CD8-positive, alpha-beta memory T cell (primary cell): ENCODE data around the gene NDUFB10. TPM values are rescaled to one million over a fixed set of nuclear protein-coding genes. Genes with fewer than 3 reads are reported as not detected.
A peak's percentile ranks its signal among the peaks of the same experiment; 100 is the strongest.
"Not testable (repeated sequence)": the region's sequence is repeated elsewhere in the genome, so short reads cannot be mapped to it uniquely, and the experiment has no call there.

ENCODE experiments used
- CTCF ChIA-PET: fragments of 350-600 bp; sonication (Branson Sonifier 250); formaldehyde crosslinking; loops from one replicate; lab custom pipeline; 2021; ENCODE audit warnings: antibody characterized with exemption; lab: Charles Lee
- POLR2A ChIA-PET: fragments of 350-600 bp; sonication (Branson Sonifier 250); formaldehyde crosslinking; loops from one replicate; lab custom pipeline; 2021; ENCODE audit warnings: antibody characterized with exemption; lab: Charles Lee
- DNase-seq, 5 donors: peaks; one replicate each; pipeline versions ENCODE4 v3.0.0 to v3.0.0-alpha.2; 2020 to 2022; ENCODE audit warnings: mixed read lengths in 1 of 5
- H3K27ac ChIP-seq: one replicate; pipeline ENCODE4 v1.7.0; 2013; ENCODE audit warnings: low read depth, mild to moderate bottlenecking, low read length, moderate library complexity
- H3K27me3 ChIP-seq: 2 replicates; pipeline ENCODE4 v1.7.0; 2013; ENCODE audit warnings: low read length, mild to moderate bottlenecking; ENCODE audit not compliant: insufficient read depth, poor library complexity, severe bottlenecking
- H3K36me3 ChIP-seq: 2 replicates; pipeline ENCODE4 v1.7.0; 2013; ENCODE audit warnings: mild to moderate bottlenecking, low read length, moderate library complexity; ENCODE audit not compliant: insufficient read depth
- H3K4me1 ChIP-seq: 2 replicates; pipeline ENCODE4 v1.7.0; 2013; ENCODE audit warnings: mild to moderate bottlenecking, low read length, moderate library complexity; ENCODE audit not compliant: insufficient read depth
- H3K4me3 ChIP-seq: 2 replicates; pipeline ENCODE4 v1.7.0; 2013; ENCODE audit warnings: mild to moderate bottlenecking, low read length
- H3K9me3 ChIP-seq: 2 replicates; pipeline ENCODE4 v1.7.0; 2013; ENCODE audit warnings: mild to moderate bottlenecking, low read length
- H3K27ac Mint-ChIP-seq, 8 donors: one replicate each; pipeline ENCODE4 v1.8.0; 2020 to 2021; ENCODE audit warnings: mixed read lengths in 8 of 8, mild to moderate bottlenecking in 6 of 8, inconsistent platforms in 3 of 8, moderate library complexity in 3 of 8
- H3K27me3 Mint-ChIP-seq, 2 donors: one replicate each; pipeline ENCODE4 v1.8.0; 2020 to 2021; ENCODE audit warnings: mixed read lengths in 2 of 2, mild to moderate bottlenecking in 1 of 2, moderate library complexity in 1 of 2
- H3K36me3 Mint-ChIP-seq, 3 donors: one replicate each; pipeline ENCODE4 v1.8.0; 2020 to 2021; ENCODE audit warnings: mixed read lengths in 3 of 3, inconsistent platforms in 1 of 3, mild to moderate bottlenecking in 1 of 3
- H3K4me1 Mint-ChIP-seq, 3 donors: one replicate each; pipeline ENCODE4 v1.8.0; 2020 to 2021; ENCODE audit warnings: mixed read lengths in 3 of 3, inconsistent platforms in 1 of 3, mild to moderate bottlenecking in 1 of 3
- H3K4me3 Mint-ChIP-seq, 7 donors: one replicate each; pipeline ENCODE4 v1.8.0; 2020 to 2021; ENCODE audit warnings: mixed read lengths in 7 of 7, mild to moderate bottlenecking in 6 of 7, moderate library complexity in 4 of 7, inconsistent platforms in 2 of 7
- H3K9me3 Mint-ChIP-seq, 5 donors: one replicate each; pipeline ENCODE4 v1.8.0; 2020 to 2022; ENCODE audit warnings: mixed read lengths in 5 of 5, mild to moderate bottlenecking in 3 of 5, moderate library complexity in 2 of 5, inconsistent platforms in 1 of 5
- polyA plus RNA-seq: library from polyadenylated mRNA; unstranded; fragments of 300-500 nt; fragmentation: Illumina TruSeq; gene quantifications from one replicate; pipeline ENCODE4 v1.2.3, GENCODE V29; 2021
- total RNA-seq, 2 experiments: library from RNA; stranded (reverse); gene quantifications; one replicate each; pipeline ENCODE4 v1.2.3, GENCODE V29; 2021

The NDUFB10 gene
- total and polyA plus RNA-seq, 3 experiments from 2014 or later, result 150 to 236 (median 152) TPM

- no peak overlapping the region for H3K27ac ChIP-seq
- no peaks in the 10 kb centered on the region for H3K36me3 ChIP-seq
- no peaks in the 10 kb centered on the region for H3K27me3 Mint-ChIP-seq
- peaks cover 6 to 18% (median 7%) of the 10 kb centered on the region in 3 donors for H3K4me1 Mint-ChIP-seq
- CTCF ChIA-PET, result interaction anchor here (0.5 to 2.2 kb wide), 2 partner anchors 11 to 1203 kb away, joined by 3 to 7 read pairs; partner anchors contain the start of gene NDUFB10
- H3K36me3 Mint-ChIP-seq, result peaks cover 0 to 4% (median 0%) of the 10 kb centered on the region in 3 donors
- no peak for DNase-seq
- no peak overlapping the region for H3K4me3 Mint-ChIP-seq
- H3K27me3 ChIP-seq, result no peaks in the 10 kb centered on the region
- H3K4me1 ChIP-seq, result peaks cover 11% of the 10 kb centered on the region
- H3K9me3 ChIP-seq, result no peaks in the 10 kb centered on the region
- H3K27ac Mint-ChIP-seq, result peak overlapping the region in 1 of 8 donors; percentile 29
- POLR2A ChIA-PET, result no interaction called here
- no peaks in the 10 kb centered on the region for H3K9me3 Mint-ChIP-seq
- no peak overlapping the region for H3K4me3 ChIP-seq
Observed at GRCh38 chr16:1946495-1947368, 12.6 kb upstream of the NDUFB10 start.

DNA sequence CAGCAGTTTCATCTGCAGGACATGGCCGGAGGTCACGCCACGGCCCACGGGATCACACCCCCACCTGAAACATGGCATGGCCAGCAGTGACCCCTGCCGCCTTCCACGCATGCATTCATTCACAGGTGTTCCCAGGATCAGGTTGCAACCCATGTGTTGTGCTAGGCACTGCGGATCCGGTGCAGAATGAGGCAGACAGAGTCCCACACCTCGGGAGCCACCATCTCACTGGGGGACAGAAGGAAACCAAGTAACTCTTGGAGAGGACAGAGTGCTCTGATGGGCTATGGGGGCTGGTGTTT is 12.0 kb upstream of the NDUFB10 start:
- Mint-ChIP-seq H3K27ac (no peak overlapping the region), H3K27me3 (no peaks in the 10 kb centered on the region), H3K4me1 (peaks cover 1 to 12% (median 5%) of the 10 kb centered on the region in 3 donors), H3K36me3 (peaks cover 0 to 4% (median 0%) of the 10 kb centered on the region in 3 donors), H3K9me3 (no peaks in the 10 kb centered on the region), H3K4me3 (no peak overlapping the region)
- Histone ChIP-seq H3K27me3 (no peaks in the 10 kb centered on the region), H3K27ac (no peak overlapping the region), H3K9me3 (no peaks in the 10 kb centered on the region), H3K36me3 (no peaks in the 10 kb centered on the region), H3K4me1 (peaks cover 5% of the 10 kb centered on the region), H3K4me3 (no peak overlapping the region)
- ChIA-PET CTCF (interaction anchor here (2.2 kb wide), 1 partner anchor 11 kb away, joined by 7 read pairs; the partner anchor contains the start of gene NDUFB10), POLR2A (no interaction called here)
- no peak for DNase-seq

DNA sequence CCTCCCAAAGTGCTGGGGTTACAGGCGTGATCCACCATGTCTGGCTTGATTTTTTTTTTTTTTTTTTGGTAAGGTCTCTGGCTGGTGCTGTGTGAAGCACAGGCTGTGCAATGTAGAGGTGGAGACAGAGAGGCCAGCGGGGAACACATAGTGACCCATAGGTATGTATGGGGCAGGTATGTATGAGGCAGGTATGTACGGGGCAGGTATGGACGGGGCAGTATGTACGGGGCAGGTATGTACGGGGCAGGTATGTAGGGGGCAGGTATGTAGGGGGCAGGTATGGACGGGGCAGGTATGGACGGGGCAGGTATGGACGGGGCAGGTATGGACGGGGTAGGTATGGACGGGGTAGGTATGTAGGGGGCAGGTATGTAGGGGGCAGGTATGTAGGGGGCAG is 9.8 kb upstream of the NDUFB10 start:
- Mint-ChIP-seq H3K27ac (no peak overlapping the region), H3K36me3 (no peaks in the 10 kb centered on the region), H3K9me3 (no peaks in the 10 kb centered on the region), H3K27me3 (no peaks in the 10 kb centered on the region), H3K4me1 (peaks cover 0 to under 1% (median 0%) of the 10 kb centered on the region in 3 donors), H3K4me3 (no peak overlapping the region)
- no peaks in the 10 kb centered on the region for H3K4me1 ChIP-seq
- H3K9me3 ChIP-seq, result no peaks in the 10 kb centered on the region
- ChIA-PET CTCF (no interaction called here), POLR2A (interaction anchor here (0.7 kb wide), 1 partner anchor 165 kb away, joined by 5 read pairs; no protein-coding TSS in a partner anchor)
- no peak for DNase-seq
- no peak overlapping the region for H3K27ac ChIP-seq
- H3K36me3 ChIP-seq, result no peaks in the 10 kb centered on the region
- no peak overlapping the region for H3K4me3 ChIP-seq
- H3K27me3 ChIP-seq, result no peaks in the 10 kb centered on the region

DNA sequence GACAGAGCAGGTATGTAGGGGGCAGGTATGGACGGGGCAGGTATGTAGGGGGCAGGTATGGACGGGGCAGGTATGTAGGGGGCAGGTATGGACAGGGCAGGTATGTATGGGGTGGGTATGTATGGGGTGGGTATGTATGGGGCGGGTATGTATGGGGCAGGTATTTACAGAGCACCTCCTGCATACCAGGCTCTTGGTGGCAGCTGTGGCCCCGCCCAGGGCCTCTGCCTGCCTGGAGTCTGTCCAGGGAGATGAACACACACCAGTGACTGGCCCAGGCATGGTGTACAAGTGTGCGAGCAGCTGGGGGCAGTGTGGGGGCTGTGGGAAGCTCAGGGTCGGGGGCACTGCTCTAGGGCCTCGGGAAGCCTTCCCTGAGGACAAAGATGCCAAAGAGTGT is 9.3 kb upstream of the NDUFB10 start:
- Histone ChIP-seq H3K27ac (no peak overlapping the region), H3K4me3 (no peak overlapping the region), H3K36me3 (no peaks in the 10 kb centered on the region), H3K27me3 (no peaks in the 10 kb centered on the region), H3K9me3 (no peaks in the 10 kb centered on the region), H3K4me1 (no peaks in the 10 kb centered on the region)
- Mint-ChIP-seq H3K27ac (no peak overlapping the region), H3K36me3 (no peaks in the 10 kb centered on the region), H3K27me3 (no peaks in the 10 kb centered on the region), H3K4me3 (no peak overlapping the region), H3K4me1 (no peaks in the 10 kb centered on the region), H3K9me3 (no peaks in the 10 kb centered on the region)
- ChIA-PET CTCF (no interaction called here), POLR2A (no interaction called here)
- DNase-seq, result no peak

GRCh38 chr16:1950559-1950958 is 8.8 kb upstream of the NDUFB10 start:
- Histone ChIP-seq H3K4me1 (no peaks in the 10 kb centered on the region), H3K36me3 (no peaks in the 10 kb centered on the region), H3K9me3 (no peaks in the 10 kb centered on the region), H3K27me3 (no peaks in the 10 kb centered on the region), H3K27ac (no peak overlapping the region), H3K4me3 (no peak overlapping the region)
- Mint-ChIP-seq H3K27me3 (no peaks in the 10 kb centered on the region), H3K9me3 (no peaks in the 10 kb centered on the region), H3K4me3 (no peak overlapping the region), H3K4me1 (no peaks in the 10 kb centered on the region), H3K36me3 (no peaks in the 10 kb centered on the region), H3K27ac (no peak overlapping the region)
- CTCF ChIA-PET, result no interaction called here
- no peak for DNase-seq
- POLR2A ChIA-PET, result no interaction called here

DNA sequence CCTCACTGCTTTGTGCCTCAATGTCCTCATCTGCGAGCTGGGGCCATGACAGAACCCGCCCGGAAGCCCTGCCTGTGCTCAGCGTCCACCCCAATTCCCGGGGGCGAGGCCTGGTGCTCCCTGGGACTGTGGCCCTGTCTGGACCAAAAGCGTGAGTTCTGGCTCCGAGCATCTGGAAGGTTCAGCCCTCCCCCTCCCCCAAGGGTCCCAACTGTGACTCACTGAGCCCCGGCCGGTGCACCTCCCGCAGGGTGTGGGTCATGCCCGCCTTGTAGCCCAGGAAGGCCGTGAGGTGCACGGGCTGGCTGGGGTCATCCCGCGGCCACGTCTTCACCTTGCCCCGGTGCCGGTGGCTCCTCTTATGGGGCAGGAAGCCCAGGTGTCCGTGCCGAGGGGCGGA is 5.6 kb upstream of the NDUFB10 start:
- no peaks in the 10 kb centered on the region for H3K9me3 Mint-ChIP-seq
- H3K4me3 ChIP-seq, result no peak overlapping the region
- ChIA-PET POLR2A (no interaction called here), CTCF (no interaction called here)
- H3K27me3 Mint-ChIP-seq, result no peaks in the 10 kb centered on the region
- DNase-seq, result no peak
- no peaks in the 10 kb centered on the region for H3K9me3 ChIP-seq
- H3K4me3 Mint-ChIP-seq, result no peak overlapping the region
- H3K4me1 ChIP-seq, result peaks cover under 1% of the 10 kb centered on the region
- H3K36me3 ChIP-seq, result no peaks in the 10 kb centered on the region
- H3K4me1 Mint-ChIP-seq, result no peaks in the 10 kb centered on the region
- H3K36me3 Mint-ChIP-seq, result no peaks in the 10 kb centered on the region
- H3K27me3 ChIP-seq, result no peaks in the 10 kb centered on the region
- no peak overlapping the region for H3K27ac Mint-ChIP-seq
- no peak overlapping the region for H3K27ac ChIP-seq

- ChIA-PET POLR2A (interaction anchor here (0.7 kb wide), 1 partner anchor 175 kb away, joined by 5 read pairs; the partner anchor contains the start of gene NUBP2), CTCF (interaction anchor here (1.1 to 2.6 kb wide), 3 partner anchors 11 to 29 kb away, joined by 3 to 7 read pairs (median 6); partner anchors contain the start of gene MSRB1)
- Histone ChIP-seq H3K36me3 (peaks cover 13% of the 10 kb centered on the region), H3K4me1 (peaks cover 33% of the 10 kb centered on the region)
- H3K27ac ChIP-seq, H3K27me3 Mint-ChIP-seq, H3K4me3 ChIP-seq, H3K9me3 ChIP-seq, DNase-seq, H3K9me3 Mint-ChIP-seq, H3K27me3 ChIP-seq: not testable (repeated sequence)
- peaks cover 23 to 32% (median 27%) of the 10 kb centered on the region in 3 donors for H3K4me1 Mint-ChIP-seq
- peak overlapping the region in 1 of 8 donors; percentile 38 for H3K27ac Mint-ChIP-seq
- H3K4me3 Mint-ChIP-seq, result peak overlapping the region in 1 of 7 donors; percentile 18
- peaks cover 0 to 25% (median 6%) of the 10 kb centered on the region in 3 donors for H3K36me3 Mint-ChIP-seq
Observed at GRCh38 chr16:1957434-1958142, 1.8 kb upstream of the NDUFB10 start.

DNA sequence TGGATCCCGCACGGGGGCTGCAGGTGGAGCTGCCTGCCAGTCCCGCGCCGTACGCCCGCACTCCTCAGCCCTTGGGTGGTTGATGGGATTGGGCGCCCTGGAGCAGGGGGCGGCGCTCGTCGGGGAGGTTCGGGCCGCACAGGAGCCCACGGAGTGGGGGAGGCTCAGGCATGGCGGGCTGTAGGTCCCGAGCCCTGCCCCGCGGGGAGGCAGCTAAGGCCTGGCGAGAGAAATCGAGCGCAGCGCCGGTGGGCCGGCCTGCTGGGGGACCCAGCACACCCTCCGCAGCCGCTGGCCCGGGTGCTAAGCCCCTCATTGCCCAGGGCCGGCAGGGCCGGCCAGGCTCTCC is 1.2 kb upstream of the NDUFB10 start:
- peaks cover 38% of the 10 kb centered on the region for H3K4me1 ChIP-seq
- CTCF ChIA-PET, result interaction anchor here (1.1 to 2.6 kb wide), 3 partner anchors 12 to 29 kb away, joined by 3 to 7 read pairs (median 6); partner anchors contain the start of gene MSRB1
- not testable (repeated sequence) for H3K4me3 ChIP-seq, H3K27me3 ChIP-seq, H3K9me3 ChIP-seq, DNase-seq, H3K27ac Mint-ChIP-seq, H3K9me3 Mint-ChIP-seq, H3K27me3 Mint-ChIP-seq, H3K27ac ChIP-seq
- H3K4me3 Mint-ChIP-seq, result peak overlapping the region in 1 of 7 donors; percentile 18
- H3K36me3 Mint-ChIP-seq, result peaks cover 0 to 30% (median 6%) of the 10 kb centered on the region in 3 donors
- POLR2A ChIA-PET, result interaction anchor here (0.8 kb wide), 1 partner anchor 14 kb away, joined by 4 read pairs; the partner anchor contains the start of gene TBL3
- H3K4me1 Mint-ChIP-seq, result peaks cover 27 to 38% (median 32%) of the 10 kb centered on the region in 3 donors
- peaks cover 18% of the 10 kb centered on the region for H3K36me3 ChIP-seq
